Measurements from ENCODE around the gene NUTF2. TPM values are rescaled to one million over a fixed set of nuclear protein-coding genes. Genes with fewer than 3 reads are reported as not detected.
A peak's percentile ranks its signal among the peaks of the same experiment; 100 is the strongest.
"Not testable (repeated sequence)": the region's sequence is repeated elsewhere in the genome, so short reads cannot be mapped to it uniquely, and the experiment has no call there.

NUTF2 gene
- polyA plus RNA-seq, 6 donors from 2014 or later: 126 to 148 (median 131) TPM

GRCh38 chr16:67860589-67861398 is 14.1 kb downstream of the NUTF2 start:
- Mint-ChIP-seq H3K4me1 (peaks cover 25 to 40% (median 31%) of the 10 kb centered on the region in 3 donors), H3K27me3 (no peaks in the 10 kb centered on the region), H3K36me3 (no peaks in the 10 kb centered on the region), H3K9me3 (no peaks in the 10 kb centered on the region), H3K4me3 (no peak overlapping the region), H3K27ac (peak overlapping the region in 1 of 6 donors; percentile 11)
- DNase-seq (no peak), ATAC-seq (ENCODE audit: low read depth in 2 of 2) (no peak)

DNA sequence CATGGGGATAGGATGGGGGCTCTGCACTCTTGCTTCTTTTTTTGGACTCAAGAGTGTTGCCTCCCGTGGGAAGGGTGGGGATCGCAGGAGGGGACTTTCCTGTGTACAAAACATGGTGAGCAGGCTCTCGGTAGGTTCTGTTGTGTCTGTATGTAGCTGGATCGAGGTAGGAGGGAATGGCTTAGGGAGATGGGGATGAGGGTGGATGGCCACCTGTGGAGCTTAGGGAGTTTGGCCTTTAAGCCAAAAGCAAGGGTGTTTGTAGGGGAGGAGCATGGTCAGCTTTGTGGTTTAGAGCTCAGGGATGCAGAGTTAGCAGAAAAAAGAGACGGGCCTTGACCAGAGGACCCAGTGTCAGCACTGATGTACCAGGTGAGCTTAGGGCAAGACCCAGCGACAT is 15.1 kb downstream of the NUTF2 start:
- Mint-ChIP-seq H3K4me3 (no peak overlapping the region), H3K9me3 (no peaks in the 10 kb centered on the region), H3K36me3 (no peaks in the 10 kb centered on the region), H3K27ac (peak overlapping the region in 1 of 6 donors; percentile 60), H3K27me3 (no peaks in the 10 kb centered on the region), H3K4me1 (peaks cover 23 to 37% (median 28%) of the 10 kb centered on the region in 3 donors)
- DNase-seq (no peak), ATAC-seq (ENCODE audit: low read depth in 2 of 2) (no peak)

- H3K27ac Mint-ChIP-seq: peak overlapping the region in 1 of 6 donors; percentile 50
- H3K27me3 Mint-ChIP-seq: no peaks in the 10 kb centered on the region
- H3K36me3 Mint-ChIP-seq: no peaks in the 10 kb centered on the region
- no peak overlapping the region for H3K4me3 Mint-ChIP-seq
- H3K9me3 Mint-ChIP-seq: no peaks in the 10 kb centered on the region
- DNase-seq: no peak
- ATAC-seq (ENCODE audit: low read depth in 2 of 2): no peak
- peaks cover 13 to 27% (median 18%) of the 10 kb centered on the region in 3 donors for H3K4me1 Mint-ChIP-seq
Observed at GRCh38 chr16:67862623-67863583, 16.2 kb downstream of the NUTF2 start.

GRCh38 chr16:67864044-67864443 is 17.3 kb downstream of the NUTF2 start:
- not testable (repeated sequence) for H3K27me3 Mint-ChIP-seq; DNase-seq; ATAC-seq (ENCODE audit: low read depth in 2 of 2); H3K9me3 Mint-ChIP-seq; H3K4me3 Mint-ChIP-seq; H3K36me3 Mint-ChIP-seq
- Mint-ChIP-seq H3K4me1 (peaks cover 9 to 17% (median 10%) of the 10 kb centered on the region in 3 donors), H3K27ac (peak overlapping the region in 1 of 6 donors; percentile 10)

GRCh38 chr16:67864594-67864993 is 17.9 kb downstream of the NUTF2 start:
- no peaks in the 10 kb centered on the region for H3K36me3 Mint-ChIP-seq
- ATAC-seq (ENCODE audit: low read depth in 2 of 2) (no peak), DNase-seq (no peak)
- H3K27me3 Mint-ChIP-seq: no peaks in the 10 kb centered on the region
- peak overlapping the region in 3 of 6 donors; percentile 10 to 80 (median 36) for H3K27ac Mint-ChIP-seq
- H3K9me3 Mint-ChIP-seq: no peaks in the 10 kb centered on the region
- H3K4me1 Mint-ChIP-seq: peaks cover 9 to 17% (median 9%) of the 10 kb centered on the region in 3 donors
- no peak overlapping the region for H3K4me3 Mint-ChIP-seq

DNA sequence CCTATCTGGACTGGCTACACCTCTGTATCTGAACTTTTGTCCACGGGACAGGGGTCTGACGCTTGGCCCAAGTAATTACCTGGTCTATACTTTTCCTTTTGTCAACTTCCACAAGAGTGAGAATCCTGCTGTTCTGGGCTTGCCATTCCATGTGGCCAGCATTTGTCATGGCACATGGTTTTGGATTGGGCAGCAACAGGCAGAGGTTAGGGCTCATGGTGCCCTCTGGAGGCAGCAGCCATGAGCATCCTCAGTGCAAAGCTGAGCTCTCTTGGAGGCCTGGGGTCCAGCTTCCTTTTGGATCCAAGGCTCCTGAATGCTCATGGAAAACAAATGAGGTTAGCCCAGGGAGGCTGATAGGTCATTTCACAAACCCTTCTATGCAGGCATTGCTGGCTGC is 18.6 kb downstream of the NUTF2 start:
- ATAC-seq (ENCODE audit: low read depth in 2 of 2) (no peak), DNase-seq (no peak)
- Mint-ChIP-seq H3K27me3 (no peaks in the 10 kb centered on the region), H3K9me3 (no peaks in the 10 kb centered on the region), H3K4me1 (peaks cover 9 to 17% (median 9%) of the 10 kb centered on the region in 3 donors), H3K27ac (no peak overlapping the region), H3K4me3 (no peak overlapping the region), H3K36me3 (no peaks in the 10 kb centered on the region)

- Mint-ChIP-seq H3K36me3 (no peaks in the 10 kb centered on the region), H3K27ac (peak overlapping the region in 1 of 6 donors; percentile 27), H3K4me1 (peaks cover 10 to 16% (median 11%) of the 10 kb centered on the region in 3 donors), H3K4me3 (no peak overlapping the region), H3K27me3 (no peaks in the 10 kb centered on the region), H3K9me3 (no peaks in the 10 kb centered on the region)
- DNase-seq (no peak), ATAC-seq (ENCODE audit: low read depth in 2 of 2) (no peak)
Observed at GRCh38 chr16:67868290-67868689, 21.6 kb downstream of the NUTF2 start.

GRCh38 chr16:67869653-67870052 is 22.9 kb downstream of the NUTF2 start:
- peaks cover 19 to 27% (median 22%) of the 10 kb centered on the region in 3 donors for H3K4me1 Mint-ChIP-seq
- H3K27me3 Mint-ChIP-seq: no peaks in the 10 kb centered on the region
- H3K27ac Mint-ChIP-seq: peak overlapping the region in 1 of 6 donors; percentile 72
- H3K36me3 Mint-ChIP-seq: no peaks in the 10 kb centered on the region
- DNase-seq (no peak), ATAC-seq (ENCODE audit: low read depth in 2 of 2) (no peak)
- no peaks in the 10 kb centered on the region for H3K9me3 Mint-ChIP-seq
- H3K4me3 Mint-ChIP-seq: no peak overlapping the region

DNA sequence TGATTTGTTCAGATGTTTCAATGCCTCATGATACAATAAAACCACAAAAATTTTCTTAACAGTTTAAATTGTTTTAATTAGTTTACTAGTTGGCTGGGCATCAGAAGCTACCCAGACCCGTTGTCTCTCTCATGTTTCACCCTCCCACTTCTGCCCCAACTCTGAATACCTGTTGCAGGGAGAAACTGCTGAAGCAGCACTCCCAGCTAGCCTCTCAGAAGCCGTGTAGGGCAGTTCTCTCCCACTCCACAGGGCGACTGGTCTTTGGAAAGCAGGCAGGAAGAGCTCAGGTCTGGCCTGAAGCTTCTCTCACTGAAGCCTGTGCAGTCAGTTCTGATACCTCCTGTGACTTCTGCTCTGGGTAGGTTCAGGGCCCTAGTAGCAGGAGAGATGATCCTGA is 24.5 kb downstream of the NUTF2 start:
- H3K4me1 Mint-ChIP-seq: peaks cover 31 to 38% (median 37%) of the 10 kb centered on the region in 3 donors
- H3K4me3 Mint-ChIP-seq: peak overlapping the region in 5 of 8 donors; percentile 62 to 91 (median 89)
- H3K27ac Mint-ChIP-seq: peak overlapping the region in 2 of 6 donors; percentile 43 to 54
- no peaks in the 10 kb centered on the region for H3K36me3 Mint-ChIP-seq
- no peaks in the 10 kb centered on the region for H3K9me3 Mint-ChIP-seq
- H3K27me3 Mint-ChIP-seq: no peaks in the 10 kb centered on the region
- DNase-seq (no peak), ATAC-seq (ENCODE audit: low read depth in 2 of 2) (no peak)

DNA sequence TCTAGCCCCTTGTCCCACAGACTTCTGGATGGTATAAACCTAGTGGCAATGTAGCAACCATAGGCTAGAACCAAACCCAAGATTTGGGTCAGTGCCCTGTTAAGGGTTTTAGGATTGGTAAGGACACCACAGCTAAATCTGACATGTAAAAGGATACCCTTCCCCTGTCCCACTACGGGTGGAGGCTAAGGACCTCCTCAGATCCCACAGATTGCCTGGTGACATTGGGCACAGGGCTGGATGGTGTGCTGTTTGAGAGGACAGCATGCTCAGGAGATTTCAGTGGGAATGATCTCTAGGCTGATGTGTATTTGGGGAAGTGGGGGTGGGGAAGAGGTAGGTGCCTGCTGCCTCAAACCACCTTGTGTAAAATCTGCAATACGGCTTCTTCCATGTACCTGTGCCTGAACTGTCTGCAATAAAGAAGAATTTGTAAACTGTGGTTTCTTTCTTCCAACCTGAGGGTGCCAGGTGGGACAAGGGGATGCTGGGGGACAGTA is 25.4 kb downstream of the NUTF2 start:
- DNase-seq (no peak), ATAC-seq (ENCODE audit: low read depth in 2 of 2) (no peak)
- peaks cover 31 to 38% (median 38%) of the 10 kb centered on the region in 3 donors for H3K4me1 Mint-ChIP-seq
- peak overlapping the region; percentile 89 to 95 (median 91) for H3K4me3 Mint-ChIP-seq
- peaks cover 0 to 4% of the 10 kb centered on the region in 2 donors for H3K36me3 Mint-ChIP-seq
- H3K27me3 Mint-ChIP-seq: no peaks in the 10 kb centered on the region
- H3K9me3 Mint-ChIP-seq: no peaks in the 10 kb centered on the region
- peak overlapping the region; percentile 81 to 90 (median 88) for H3K27ac Mint-ChIP-seq

GRCh38 chr16:67872631-67873434 is 26.1 kb downstream of the NUTF2 start, which contains the start of gene EDC4:
EDC4 (plus strand) TSS chr16:67873052; CDS start chr16:67873262, 210 bp downstream.
- Mint-ChIP-seq H3K9me3 (no peaks in the 10 kb centered on the region), H3K27me3 (no peaks in the 10 kb centered on the region), H3K4me1 (peaks cover 31 to 38% (median 38%) of the 10 kb centered on the region in 3 donors), H3K27ac (peak within 1 kb of the TSS; percentile 84 to 90 (median 88)), H3K4me3 (peak within 1 kb of the TSS; percentile 89 to 95 (median 91)), H3K36me3 (peaks cover 0 to 4% of the 10 kb centered on the region in 2 donors)
- DNase-seq: peak; percentile 81
- peak; percentile 95 to 98 for ATAC-seq (ENCODE audit: low read depth in 2 of 2)

All from naive B cell (primary cell).